Activated naive CD4-positive, alpha-beta T cell treated with anti-CD3 and anti-CD28 coated beads, Interleukin-2, amount 10 ng/mL, durations not matched to agents 7 days and 5 days (primary cell): Measurements from ENCODE around the gene ATRAID.

Experiments
- CTCF ChIA-PET: fragments of 350-600 bp; sonication (Branson Sonifier 250); formaldehyde crosslinking; loops from one replicate; lab custom pipeline; 2021; ENCODE audit warnings: antibody characterized with exemption; lab: Charles Lee
- DNase-seq: peaks from one replicate; pipeline ENCODE4 v3.0.0-alpha.2; 2020
- H3K27ac Mint-ChIP-seq: one replicate; pipeline ENCODE4 v1.8.0; 2021; ENCODE audit warnings: mild to moderate bottlenecking, moderate library complexity, mixed read lengths
- H3K27me3 Mint-ChIP-seq: one replicate; pipeline ENCODE4 v1.8.0; 2021; ENCODE audit warnings: mild to moderate bottlenecking, mixed read lengths
- H3K36me3 Mint-ChIP-seq: one replicate; pipeline ENCODE4 v1.8.0; 2021; ENCODE audit warnings: mixed read lengths
- H3K4me1 Mint-ChIP-seq: one replicate; pipeline ENCODE4 v1.8.0; 2021; ENCODE audit warnings: mixed read lengths
- H3K4me3 Mint-ChIP-seq: one replicate; pipeline ENCODE4 v1.8.0; 2021; ENCODE audit warnings: mild to moderate bottlenecking, moderate library complexity, mixed read lengths
- H3K9me3 Mint-ChIP-seq: one replicate; pipeline ENCODE4 v1.8.0; 2021; ENCODE audit warnings: mixed read lengths

ATRAID gene

DNA sequence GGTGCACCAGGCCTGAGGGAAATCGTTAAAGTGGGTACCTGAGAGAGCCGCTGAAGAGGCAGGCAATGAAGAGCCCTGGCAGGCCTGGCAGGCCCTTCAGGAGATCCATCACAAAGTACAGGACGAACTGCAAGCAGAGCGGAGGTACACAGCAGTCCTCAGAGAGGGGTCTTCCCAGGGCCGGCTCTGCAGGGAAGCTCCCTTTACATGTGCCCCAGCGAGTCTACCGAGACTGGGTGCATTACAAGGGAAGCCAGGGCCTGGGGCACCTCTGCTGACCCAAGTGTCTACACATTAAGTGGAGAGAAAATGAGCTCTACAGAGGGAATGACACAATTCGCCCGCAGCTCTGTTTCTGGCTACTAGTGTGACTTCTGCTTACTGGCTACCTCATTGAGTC lies 8.1 kb upstream of the ATRAID start:
- H3K9me3 Mint-ChIP-seq, result no peaks in the 10 kb centered on the region
- peaks cover 20% of the 10 kb centered on the region for H3K36me3 Mint-ChIP-seq
- H3K4me1 Mint-ChIP-seq, result peaks cover 22% of the 10 kb centered on the region
- CTCF ChIA-PET, result no interaction called here
- no peak for DNase-seq
- no peak overlapping the region for H3K27ac Mint-ChIP-seq
- no peak overlapping the region for H3K4me3 Mint-ChIP-seq
- no peaks in the 10 kb centered on the region for H3K27me3 Mint-ChIP-seq

DNA sequence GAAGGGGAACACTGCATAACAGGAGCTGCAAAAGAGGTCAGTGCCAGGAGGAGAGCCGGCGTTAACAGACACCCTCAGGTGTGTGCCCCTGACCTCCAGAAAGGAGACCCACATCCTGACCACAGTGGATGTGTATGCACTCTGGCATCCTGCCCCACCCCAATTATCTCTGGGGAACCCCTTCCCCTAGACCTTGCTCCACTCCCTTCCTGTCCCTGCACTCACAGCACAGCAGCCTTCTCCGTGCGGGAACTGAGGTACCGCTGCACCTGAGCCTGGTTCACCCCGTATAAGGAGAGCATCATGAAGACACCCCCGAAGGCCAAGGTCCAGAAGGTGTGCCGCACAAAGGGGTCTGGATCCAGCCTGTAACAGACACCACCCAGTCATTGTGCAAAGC lies 7.3 kb upstream of the ATRAID start:
- CTCF ChIA-PET, result no interaction called here
- peaks cover 26% of the 10 kb centered on the region for H3K4me1 Mint-ChIP-seq

DNA sequence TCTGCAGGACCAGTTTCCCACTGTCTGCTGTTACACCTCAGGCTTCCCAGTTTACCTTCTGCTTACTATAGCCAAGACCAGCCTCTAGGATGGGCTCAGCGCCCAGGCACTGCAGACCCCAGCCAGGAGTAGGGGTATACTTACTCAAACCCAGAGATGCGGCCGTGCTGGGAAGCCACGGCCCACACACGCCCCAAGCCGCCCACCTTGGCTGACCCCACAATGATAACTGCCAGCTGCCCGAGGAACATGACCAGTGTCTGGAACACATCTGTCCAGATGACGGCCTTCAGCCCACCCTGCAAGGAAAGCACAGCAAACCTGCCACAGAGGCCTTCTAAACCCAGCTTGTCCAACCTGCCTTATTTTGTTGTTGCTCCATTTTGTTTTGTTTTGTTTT lies 6.6 kb upstream of the ATRAID start:
- Mint-ChIP-seq H3K27me3 (no peaks in the 10 kb centered on the region), H3K4me1 (peaks cover 32% of the 10 kb centered on the region), H3K4me3 (no peak overlapping the region), H3K36me3 (peaks cover 20% of the 10 kb centered on the region), H3K27ac (peak overlapping the region; percentile 39), H3K9me3 (no peaks in the 10 kb centered on the region)
- CTCF ChIA-PET, result no interaction called here
- DNase-seq, result no peak

More for the DNA sequence above, 7.3 kb upstream of the ATRAID start:
- Mint-ChIP-seq H3K36me3 (peaks cover 20% of the 10 kb centered on the region), H3K27ac (peak overlapping the region; percentile 39), H3K4me3 (no peak overlapping the region), H3K27me3 (no peaks in the 10 kb centered on the region), H3K9me3 (no peaks in the 10 kb centered on the region)
- no peak for DNase-seq

DNA sequence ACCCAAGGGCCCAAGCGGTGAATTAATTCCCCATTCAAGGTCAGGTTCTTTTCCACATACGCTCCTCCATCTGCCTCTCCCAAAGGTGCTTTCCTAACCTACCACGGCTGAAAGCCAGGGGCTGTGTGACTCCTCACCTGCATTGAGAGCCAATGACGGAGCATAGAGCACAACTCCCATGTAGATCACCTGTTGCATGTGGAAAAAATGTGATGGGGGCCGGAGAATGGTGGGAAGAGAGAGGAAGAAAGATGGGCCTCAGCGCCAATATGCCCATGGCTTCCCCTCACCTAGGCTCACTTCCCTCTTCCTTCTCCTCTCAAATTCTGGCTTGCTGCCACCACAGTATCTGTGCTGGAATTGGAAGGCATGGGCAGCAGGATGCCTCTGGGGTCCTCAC lies 5.5 kb upstream of the ATRAID start:
- H3K9me3 Mint-ChIP-seq, result no peaks in the 10 kb centered on the region

DNA sequence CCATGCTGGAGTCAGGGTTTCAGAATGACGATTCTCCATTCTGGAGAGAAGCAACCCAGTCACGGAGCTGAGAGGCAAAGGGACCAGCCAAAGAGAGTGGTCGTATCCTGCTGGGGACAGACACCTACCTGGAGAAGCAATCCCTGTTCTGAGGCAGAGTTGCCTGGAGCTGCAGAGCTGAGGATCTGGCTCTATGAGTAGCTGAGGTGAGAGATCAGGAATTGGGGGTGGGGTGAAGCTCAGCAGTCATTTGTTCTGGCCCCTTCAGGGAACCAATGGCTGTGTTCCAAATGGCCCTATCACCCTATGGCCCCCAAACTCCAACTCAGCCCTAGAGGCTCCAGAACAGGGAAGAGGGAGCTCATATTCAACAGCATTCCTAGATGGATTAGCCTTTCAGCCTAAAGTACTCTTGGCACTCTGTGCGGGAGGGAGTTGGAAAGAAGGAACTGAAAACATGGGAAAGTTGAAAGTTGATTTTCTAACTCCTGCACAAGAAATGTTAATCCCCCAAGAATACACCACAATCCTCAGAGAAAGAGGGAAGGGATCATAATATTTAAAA lies 3.3 kb upstream of the ATRAID start:
- CTCF ChIA-PET, result interaction anchor here (0.6 kb wide), 1 partner anchor 362 kb away, joined by 3 read pairs; no protein-coding TSS in a partner anchor
- no peaks in the 10 kb centered on the region for H3K9me3 Mint-ChIP-seq
- no peaks in the 10 kb centered on the region for H3K27me3 Mint-ChIP-seq
- DNase-seq, result no peak
- no peak overlapping the region for H3K4me3 Mint-ChIP-seq
- H3K27ac Mint-ChIP-seq, result no peak overlapping the region
- H3K4me1 Mint-ChIP-seq, result peaks cover 49% of the 10 kb centered on the region
- H3K36me3 Mint-ChIP-seq, result peaks cover 17% of the 10 kb centered on the region

More for the DNA sequence above, 5.5 kb upstream of the ATRAID start:
- CTCF ChIA-PET, result no interaction called here
- H3K4me1 Mint-ChIP-seq, result peaks cover 37% of the 10 kb centered on the region
- H3K27me3 Mint-ChIP-seq, result no peaks in the 10 kb centered on the region
- DNase-seq, result no peak
- no peak overlapping the region for H3K4me3 Mint-ChIP-seq
- H3K36me3 Mint-ChIP-seq, result peaks cover 20% of the 10 kb centered on the region
- no peak overlapping the region for H3K27ac Mint-ChIP-seq

DNA sequence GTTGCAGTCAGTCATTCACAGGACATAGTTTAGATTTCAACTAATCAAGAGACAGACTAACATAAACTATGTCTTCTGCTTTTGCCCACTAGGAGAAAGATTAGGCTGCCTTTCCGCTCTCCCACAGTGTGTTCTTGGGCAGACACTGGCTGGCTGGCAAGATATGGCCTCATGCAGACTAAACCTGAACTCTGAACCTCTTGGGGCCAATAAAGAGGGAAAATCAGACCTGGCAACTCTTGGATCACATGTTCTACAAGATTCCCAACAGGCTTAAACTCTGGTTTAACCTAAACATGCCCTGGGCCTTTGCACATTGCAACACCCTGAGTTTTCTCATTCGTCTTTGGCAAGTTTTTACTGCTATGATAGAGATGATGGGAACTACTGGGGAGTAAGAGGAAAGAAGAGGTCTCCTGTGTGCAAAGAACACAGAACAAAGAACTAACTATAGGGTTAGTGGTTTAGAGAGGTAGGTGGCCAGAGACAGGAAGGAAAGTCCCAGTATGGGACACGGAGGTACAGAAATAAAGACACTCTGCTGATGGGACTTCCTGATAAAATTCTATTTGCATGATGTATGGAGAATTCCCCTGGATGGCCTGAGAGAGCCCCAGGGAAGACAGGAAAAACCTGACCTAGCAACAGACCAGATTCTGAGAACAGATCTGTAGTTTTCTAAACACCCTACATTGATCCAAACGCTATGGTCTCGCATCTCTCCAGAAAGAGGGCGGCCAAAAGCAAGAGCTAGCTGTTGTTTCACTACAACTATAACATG lies 2.0 kb upstream of the ATRAID start:
- no peak for DNase-seq
- peak overlapping the region; percentile 21 for H3K27ac Mint-ChIP-seq
- CTCF ChIA-PET, result no interaction called here
- H3K4me3 Mint-ChIP-seq, result peak overlapping the region; percentile 29
- H3K36me3 Mint-ChIP-seq, result peaks cover 17% of the 10 kb centered on the region
- H3K4me1 Mint-ChIP-seq, result peaks cover 45% of the 10 kb centered on the region
- no peaks in the 10 kb centered on the region for H3K9me3 Mint-ChIP-seq
- H3K27me3 Mint-ChIP-seq, result no peaks in the 10 kb centered on the region

DNA sequence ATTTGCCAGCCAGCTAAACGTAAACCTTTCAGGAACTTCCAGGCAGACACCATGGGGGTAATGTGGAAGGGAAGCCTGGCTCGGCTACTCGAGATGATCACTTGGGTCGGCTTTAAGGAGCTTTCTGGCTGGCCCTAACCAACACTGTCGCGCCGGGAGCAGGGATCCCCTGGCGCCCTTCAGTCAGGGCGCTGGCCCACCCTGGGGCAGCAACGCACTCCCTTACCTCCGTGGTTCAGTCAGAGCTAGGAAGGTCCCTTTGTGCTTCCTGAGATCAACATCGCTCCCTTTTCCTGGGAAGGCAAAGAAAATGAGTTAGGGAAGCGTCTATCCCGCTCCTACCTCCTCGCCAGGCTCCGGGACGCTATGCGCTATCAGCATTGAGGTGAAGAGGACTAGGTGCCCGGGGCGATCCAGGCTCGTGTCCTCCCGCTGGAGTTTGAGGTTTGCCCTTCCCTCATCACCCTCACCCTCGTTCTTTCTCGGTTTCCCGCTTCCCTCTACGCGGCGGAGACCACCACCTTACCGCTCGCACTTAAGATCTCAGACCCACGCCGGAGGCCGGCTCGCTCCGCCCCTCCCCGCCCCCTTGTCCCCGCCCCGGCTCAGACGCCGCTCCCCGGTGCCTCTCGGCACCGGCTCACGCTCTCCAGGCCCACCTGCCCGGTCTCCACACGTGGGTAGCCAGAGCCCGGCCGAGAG lies 449 bp upstream of the ATRAID start:
- H3K4me1 Mint-ChIP-seq, result peaks cover 39% of the 10 kb centered on the region
- DNase-seq, result no peak
- CTCF ChIA-PET, result no interaction called here

DNA sequence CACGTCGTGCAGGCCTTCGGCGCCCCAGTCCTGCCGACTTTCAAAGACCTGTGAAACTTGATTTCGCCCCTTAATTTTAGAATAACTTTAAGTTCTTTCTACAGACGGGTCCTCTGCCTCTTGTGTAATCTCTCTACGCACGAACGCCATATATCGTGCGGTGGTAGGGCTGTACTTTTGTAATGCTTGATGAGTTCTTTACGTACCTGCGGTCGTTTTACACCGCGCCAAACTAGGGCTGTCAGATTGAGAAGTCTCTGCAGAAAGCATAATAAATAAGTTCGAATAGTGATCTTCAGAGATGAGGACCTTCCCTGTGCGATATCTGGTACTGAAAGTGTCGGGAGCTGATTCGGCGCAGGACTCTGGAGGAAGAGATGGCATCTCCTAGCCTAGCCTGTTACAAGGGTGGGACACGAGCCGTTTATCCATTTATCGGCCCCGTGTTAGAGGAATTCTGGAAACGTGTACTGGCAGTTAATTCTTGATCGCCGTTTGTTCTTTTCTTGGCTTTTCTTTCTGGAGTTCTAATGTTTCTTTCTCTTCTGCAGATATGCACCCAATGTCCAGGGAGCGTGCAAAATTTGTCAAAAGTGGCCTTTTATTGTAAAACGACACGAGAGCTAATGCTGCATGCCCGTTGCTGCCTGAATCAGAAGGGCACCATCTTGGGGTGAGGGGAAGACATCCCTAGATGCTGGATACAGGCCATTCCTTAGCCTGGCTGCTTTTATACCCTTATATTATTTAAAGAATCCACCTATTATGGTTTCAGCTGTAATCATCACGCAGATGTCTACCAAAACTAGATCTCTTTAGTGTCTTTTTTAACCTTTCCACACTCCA lies 1.0 kb downstream of the ATRAID start:
- CTCF ChIA-PET, result no interaction called here
- H3K36me3 Mint-ChIP-seq, result peaks cover 30% of the 10 kb centered on the region
- no peaks in the 10 kb centered on the region for H3K27me3 Mint-ChIP-seq
- no peaks in the 10 kb centered on the region for H3K9me3 Mint-ChIP-seq
- DNase-seq, result peak; percentile 66
- H3K4me3 Mint-ChIP-seq, result peak overlapping the region; percentile 89
- H3K27ac Mint-ChIP-seq, result peak overlapping the region; percentile 98
- H3K4me1 Mint-ChIP-seq, result peaks cover 52% of the 10 kb centered on the region

More for the DNA sequence above, 449 bp upstream of the ATRAID start:
- H3K36me3 Mint-ChIP-seq, result peaks cover 26% of the 10 kb centered on the region
- no peaks in the 10 kb centered on the region for H3K9me3 Mint-ChIP-seq
- peak overlapping the region; percentile 91 for H3K27ac Mint-ChIP-seq
- no peaks in the 10 kb centered on the region for H3K27me3 Mint-ChIP-seq
- H3K4me3 Mint-ChIP-seq, result peak overlapping the region; percentile 85

DNA sequence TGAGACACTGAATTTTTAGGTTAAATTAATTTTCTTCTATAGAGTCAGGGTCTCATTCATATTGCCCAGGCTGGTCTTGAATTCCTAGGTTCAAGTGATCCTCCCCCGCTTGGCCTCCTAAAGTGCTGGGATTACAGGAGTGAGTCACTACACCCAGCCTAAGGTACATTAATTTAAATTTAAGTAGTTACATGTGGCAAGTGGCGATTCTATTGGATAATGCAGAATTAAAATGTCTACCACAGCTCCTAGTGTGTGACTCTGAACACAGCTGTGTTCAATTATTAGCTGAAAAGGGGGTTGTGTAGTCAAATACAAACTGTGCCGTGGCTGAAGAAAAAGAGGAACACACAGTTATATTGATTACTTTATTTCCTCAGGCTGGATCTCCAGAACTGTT lies 3.1 kb downstream of the ATRAID start:
- Mint-ChIP-seq H3K36me3 (peaks cover 31% of the 10 kb centered on the region), H3K27ac (no peak overlapping the region), H3K9me3 (no peaks in the 10 kb centered on the region), H3K4me3 (no peak overlapping the region), H3K27me3 (no peaks in the 10 kb centered on the region), H3K4me1 (peaks cover 59% of the 10 kb centered on the region)
- CTCF ChIA-PET, result no interaction called here
- no peak for DNase-seq

DNA sequence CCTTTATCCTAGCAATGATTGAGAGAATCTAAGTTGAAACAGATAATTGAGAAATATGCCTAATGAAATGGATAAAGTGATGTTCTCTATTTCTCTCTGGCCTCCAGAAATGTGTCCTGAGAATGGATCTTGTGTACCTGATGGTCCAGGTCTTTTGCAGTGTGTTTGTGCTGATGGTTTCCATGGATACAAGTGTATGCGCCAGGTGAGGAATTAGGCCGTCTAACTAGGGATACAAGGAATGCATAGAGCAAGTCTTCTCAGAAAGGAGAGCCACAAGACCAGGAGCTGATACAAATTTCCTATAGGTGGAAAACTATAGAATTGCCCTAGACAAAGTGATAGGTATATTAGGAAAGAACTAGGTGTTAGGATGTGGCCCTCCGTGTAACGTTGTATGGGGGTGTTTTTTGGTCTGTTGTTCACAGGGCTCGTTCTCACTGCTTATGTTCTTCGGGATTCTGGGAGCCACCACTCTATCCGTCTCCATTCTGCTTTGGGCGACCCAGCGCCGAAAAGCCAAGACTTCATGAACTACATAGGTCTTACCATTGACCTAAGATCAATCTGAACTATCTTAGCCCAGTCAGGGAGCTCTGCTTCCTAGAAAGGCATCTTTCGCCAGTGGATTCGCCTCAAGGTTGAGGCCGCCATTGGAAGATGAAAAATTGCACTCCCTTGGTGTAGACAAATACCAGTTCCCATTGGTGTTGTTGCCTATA lies 4.7 kb downstream of the ATRAID start:
- no peaks in the 10 kb centered on the region for H3K27me3 Mint-ChIP-seq
- CTCF ChIA-PET, result no interaction called here
- peak overlapping the region; percentile 92 for H3K27ac Mint-ChIP-seq
- no peak for DNase-seq
- no peaks in the 10 kb centered on the region for H3K9me3 Mint-ChIP-seq
- peaks cover 42% of the 10 kb centered on the region for H3K36me3 Mint-ChIP-seq
- H3K4me1 Mint-ChIP-seq, result peaks cover 52% of the 10 kb centered on the region
- H3K4me3 Mint-ChIP-seq, result peak overlapping the region; percentile 94

DNA sequence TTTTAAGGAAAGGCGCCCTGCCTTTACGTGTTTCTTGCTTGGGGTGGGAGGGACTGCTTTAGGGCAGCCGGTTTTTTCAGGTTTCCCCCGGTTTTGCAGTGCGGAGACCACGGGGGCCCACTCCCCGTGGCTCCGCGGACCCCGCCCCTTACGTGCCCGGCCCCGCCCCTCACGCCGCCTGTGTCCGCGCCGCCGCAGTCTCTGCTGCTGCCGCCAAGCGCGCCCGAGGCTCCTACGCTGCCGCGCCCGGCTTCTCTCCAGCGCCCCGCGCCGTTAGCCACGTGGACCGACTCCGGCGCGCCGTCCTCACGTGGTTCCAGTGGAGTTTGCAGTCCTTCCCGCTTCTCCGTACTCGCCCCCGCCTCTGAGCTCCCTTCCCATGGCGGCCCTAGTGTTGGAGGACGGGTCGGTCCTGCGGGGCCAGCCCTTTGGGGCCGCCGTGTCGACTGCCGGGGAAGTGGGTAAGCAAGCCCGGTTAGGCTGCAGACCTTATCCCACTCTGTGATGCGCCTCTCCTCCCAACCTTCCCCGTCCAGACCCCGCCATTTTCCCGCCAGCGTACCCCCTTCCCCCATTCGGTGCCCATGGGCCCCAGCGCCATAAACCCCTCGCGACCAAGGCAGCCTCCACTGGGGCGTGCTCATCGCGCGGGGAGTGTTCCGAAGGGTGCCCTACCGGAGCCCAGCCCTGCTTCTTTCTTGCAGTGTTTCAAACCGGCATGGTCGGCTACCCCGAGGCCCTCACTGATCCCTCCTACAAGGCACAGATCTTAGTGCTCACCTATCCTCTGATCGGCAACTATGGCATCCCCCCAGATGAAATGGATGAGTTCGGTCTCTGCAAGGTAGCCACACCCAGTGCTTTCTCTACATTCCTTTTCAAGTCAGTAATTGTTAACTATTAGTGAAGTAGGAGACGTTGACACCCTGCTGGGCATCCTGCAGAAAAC lies 5.6 kb downstream of the ATRAID start, which contains the start of gene CAD:
CAD (plus strand) TSS at position 197 of the 949 bp plus-strand sequence; CDS start at position 380, 183 bp downstream.
- DNase-seq, result peak; percentile 92
- CTCF ChIA-PET, result no interaction called here
- H3K4me3 Mint-ChIP-seq, result peak within 1 kb of the TSS; percentile 94
- H3K4me1 Mint-ChIP-seq, result peaks cover 52% of the 10 kb centered on the region
- H3K27ac Mint-ChIP-seq, result peak within 1 kb of the TSS; percentile 92
- no peaks in the 10 kb centered on the region for H3K27me3 Mint-ChIP-seq
- H3K36me3 Mint-ChIP-seq, result peaks cover 47% of the 10 kb centered on the region
- H3K9me3 Mint-ChIP-seq, result no peaks in the 10 kb centered on the region

DNA sequence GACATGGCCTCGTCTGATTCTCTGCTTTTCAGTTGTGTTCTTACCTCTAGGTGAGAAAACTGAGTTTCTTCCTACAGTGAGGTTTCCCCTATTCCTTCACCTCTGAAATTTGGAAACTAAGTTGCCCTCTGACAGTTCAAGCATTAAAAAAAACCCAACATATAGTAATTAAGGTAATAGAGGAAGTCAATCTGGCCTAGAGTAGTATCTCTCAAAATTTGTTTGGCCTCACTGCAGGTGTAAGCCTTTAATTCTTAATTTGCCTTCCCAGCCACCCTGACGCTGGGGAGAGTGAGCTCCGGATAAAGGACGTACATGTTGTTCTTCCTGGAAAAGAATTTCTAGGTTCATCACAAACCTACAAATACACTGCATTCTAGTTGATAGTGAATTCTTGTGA lies 6.8 kb downstream of the ATRAID start:
- Mint-ChIP-seq H3K4me3 (peak overlapping the region; percentile 94), H3K27me3 (no peaks in the 10 kb centered on the region), H3K9me3 (no peaks in the 10 kb centered on the region), H3K36me3 (peaks cover 48% of the 10 kb centered on the region), H3K4me1 (peaks cover 43% of the 10 kb centered on the region), H3K27ac (no peak overlapping the region)
- CTCF ChIA-PET, result interaction anchor here (1.2 kb wide), 1 partner anchor 61 kb away, joined by 3 read pairs; no protein-coding TSS in a partner anchor
- peak; percentile 7 for DNase-seq
